SK-MEL-5 (cell line): ENCODE data around the gene PARD6A. TPM values are rescaled to one million over a fixed set of nuclear protein-coding genes. Genes with fewer than 3 reads are reported as not detected.

ENCODE experiments used
- DNase-seq: peaks from one replicate; pipeline ENCODE4 v3.0.0-alpha.2; 2016; ENCODE audit warnings: low read depth, low spot score
- in situ Hi-C: cut with HindIII; loops from 2 replicates; pipeline ENCODE4 v1.10.0; 2016; ENCODE audit warnings: low sequenced_read_pairs, high pct_unique_total_duplicates, low pct_unique_long_range_greater_than_20kb
- total RNA-seq: library from RNA; depleted of rRNA; stranded (reverse); fragments of >200 nt; shearing (Covaris generic); gene quantifications from 2 replicates; pipeline ENCODE4 v1.2.3, GENCODE V29; 2014

The PARD6A gene
- total RNA-seq, 1 experiment from 2014 or later: 0.34 TPM

- DNase-seq: no peak
- in situ Hi-C loops: no loop called here
Observed at GRCh38 chr16:67663151-67663876, 2.6 kb downstream of the PARD6A start.

GRCh38 chr16:67663877-67664222 lies 3.1 kb downstream of the PARD6A start:
- in situ Hi-C loops: no loop called here
- no peak for DNase-seq

GRCh38 chr16:67664258-67664657 lies 3.5 kb downstream of the PARD6A start:
- no peak for DNase-seq
- in situ Hi-C loops: no loop called here

- in situ Hi-C loops: no loop called here
- no peak for DNase-seq
Observed at GRCh38 chr16:67664871-67665270, 4.1 kb downstream of the PARD6A start.

GRCh38 chr16:67665598-67665997 lies 4.8 kb downstream of the PARD6A start:
- DNase-seq: no peak
- in situ Hi-C loops: no loop called here

- in situ Hi-C loops: no loop called here
- no peak for DNase-seq
Observed at GRCh38 chr16:67666032-67666551, 5.3 kb downstream of the PARD6A start.

GRCh38 chr16:67666559-67667452 lies 6.0 kb downstream of the PARD6A start, which contains the start of the genes C16orf86 and ENKD1:
Gene C16orf86, plus strand, starts transcription at chr16:67666814. Its CDS starts 157 bp downstream, at chr16:67666971.
Gene ENKD1, minus strand, starts transcription at chr16:67666750. Its CDS starts 308 bp downstream, at chr16:67666442.
- in situ Hi-C loops: no loop called here
- peak; percentile 72 for DNase-seq

GRCh38 chr16:67667453-67667816 lies 6.7 kb downstream of the PARD6A start:
- in situ Hi-C loops: no loop called here
- no peak for DNase-seq

GRCh38 chr16:67667817-67668494 lies 7.2 kb downstream of the PARD6A start:
- in situ Hi-C loops: no loop called here
- peak; percentile 92 for DNase-seq

GRCh38 chr16:67668495-67669157 lies 7.9 kb downstream of the PARD6A start:
- in situ Hi-C loops: no loop called here
- no peak for DNase-seq

GRCh38 chr16:67669499-67670101 lies 8.8 kb downstream of the PARD6A start:
- in situ Hi-C loops: no loop called here
- no peak for DNase-seq

GRCh38 chr16:67672306-67672705 lies 11.5 kb downstream of the PARD6A start:
- no peak for DNase-seq
- in situ Hi-C loops: no loop called here

GRCh38 chr16:67672739-67673662 lies 12.2 kb downstream of the PARD6A start:
- in situ Hi-C loops: no loop called here
- peak; percentile 76 for DNase-seq

GRCh38 chr16:67673712-67674580 lies 13.2 kb downstream of the PARD6A start:
- DNase-seq: peak; percentile 27
- in situ Hi-C loops: no loop called here

- in situ Hi-C loops: no loop called here
- DNase-seq: no peak
Observed at GRCh38 chr16:67674851-67675578, 14.3 kb downstream of the PARD6A start.
